SK-N-SH (cell line): ENCODE data around the gene PARD3. TPM values are rescaled to one million over a fixed set of nuclear protein-coding genes. Genes with fewer than 3 reads are reported as not detected.

Experiments
- CTCF ChIA-PET: fragments of 300-600, 350-600 bp; formaldehyde crosslinking; extraction: SDS; loops from one replicate; lab custom pipeline; 2021; lab: Yijun Ruan, JAX
- POLR2A ChIA-PET: fragments of 350-600 bp; sonication (Branson Sonifier 250); formaldehyde crosslinking; extraction: SDS; loops from one replicate; lab custom pipeline; 2020; ENCODE audit warnings: antibody characterized with exemption, inconsistent platforms; lab: Yijun Ruan, JAX
- DNase-seq: peaks from one replicate; pipeline ENCODE4 v3.0.0; 2012
- H2AFZ ChIP-seq: fragments of 200-600 bp; sonication (generic); 2 replicates; pipeline ENCODE4 v1.8.1; 2016; ENCODE audit warnings: antibody characterized with exemption, mild to moderate bottlenecking, low read depth
- H3F3A ChIP-seq: fragments of 200-600 bp; sonication (generic); replicated peaks from 2 replicates; pipeline ENCODE3; 2016; ENCODE audit warnings: antibody characterized with exemption, mild to moderate bottlenecking; ENCODE audit not compliant: insufficient read depth
- H3K27ac ChIP-seq, 2 experiments: fragments of 200-500 bp in 1 of 2; fragments of 200-600 bp in 1 of 2; sonication (Bioruptor generic) in 1 of 2; sonication (generic), shearing (Covaris generic) in 1 of 2; 2 replicates each; pipeline versions ENCODE4 v1.5.1 to v1.6.1; 2014 to 2016; ENCODE audit warnings: low read depth in 2 of 2, inconsistent platforms in 1 of 2, low read length in 1 of 2, mild to moderate bottlenecking in 1 of 2, mixed read lengths in 1 of 2
- H3K27me3 ChIP-seq: fragments of 200-600 bp; sonication (generic), shearing (Covaris generic); 2 replicates; pipeline ENCODE4 v1.6.1; 2016; ENCODE audit warnings: mixed run types; ENCODE audit not compliant: insufficient read depth
- H3K36me3 ChIP-seq, 2 experiments: fragments of 200-500 bp in 1 of 2; fragments of 200-600 bp in 1 of 2; sonication (Bioruptor generic) in 1 of 2; sonication (generic) in 1 of 2; replicated peaks in 1 of 2; 2 replicates each; pipeline versions ENCODE3 to v1.5.1; 2014 to 2016; ENCODE audit warnings: low read length in 1 of 2, mild to moderate bottlenecking in 1 of 2; ENCODE audit not compliant: insufficient read depth in 2 of 2, control insufficient read depth in 1 of 2
- H3K4me1 ChIP-seq, 2 experiments: fragments of 200-500 bp in 1 of 2; fragments of 200-600 bp in 1 of 2; sonication (Bioruptor generic) in 1 of 2; sonication (generic), shearing (Covaris generic) in 1 of 2; 2 replicates each; pipeline versions ENCODE4 v1.5.1 to v1.6.1; 2014 to 2016; ENCODE audit warnings: low read depth in 1 of 2, low read length in 1 of 2, mixed run types in 1 of 2; ENCODE audit not compliant: insufficient read depth in 2 of 2, control insufficient read depth in 1 of 2
- H3K4me2 ChIP-seq: fragments of 200-600 bp; sonication (generic), shearing (Covaris generic); 2 replicates; pipeline ENCODE4 v1.6.1; 2017; ENCODE audit warnings: mixed run types
- H3K4me3 ChIP-seq, 2 experiments: fragments of 200-500 bp in 1 of 2; fragments of 200-600 bp in 1 of 2; sonication (Bioruptor generic) in 1 of 2; sonication (generic), shearing (Covaris generic) in 1 of 2; 2 replicates each; pipeline versions ENCODE4 v1.5.1 to v1.8.1; 2014 to 2016; ENCODE audit warnings: low read depth in 2 of 2, inconsistent platforms in 1 of 2, low read length in 1 of 2, mild to moderate bottlenecking in 1 of 2, mixed read lengths in 1 of 2, moderate library complexity in 1 of 2
- H3K79me2 ChIP-seq: fragments of 200-600 bp; sonication (generic); 2 replicates; pipeline ENCODE4 v1.8.1; 2017; ENCODE audit warnings: mild to moderate bottlenecking; ENCODE audit not compliant: insufficient read depth
- H3K9ac ChIP-seq: fragments of 200-600 bp; sonication (generic); 2 replicates; pipeline ENCODE4 v1.6.1; 2017; ENCODE audit warnings: mixed run types
- H3K9me2 ChIP-seq: fragments of 200-600 bp; sonication (generic); 2 replicates; pipeline ENCODE4 v1.6.1; 2017; ENCODE audit warnings: mixed run types
- H3K9me3 ChIP-seq: fragments of 200-600 bp; sonication (generic); 2 replicates; pipeline ENCODE4 v1.6.1; 2017; ENCODE audit warnings: mixed run types, mild to moderate bottlenecking, moderate library complexity
- H4K20me1 ChIP-seq: fragments of 200-600 bp; sonication (generic); 2 replicates; pipeline ENCODE4 v1.6.1; 2017; ENCODE audit warnings: mild to moderate bottlenecking, mixed run types; ENCODE audit not compliant: insufficient read depth
- CHD2 ChIP-seq: fragments of 150-350 bp; IDR thresholded peaks from 2 replicates; pipeline ENCODE4 v1.6.1; 2018; ENCODE audit warnings: low read length; ENCODE audit not compliant: partially characterized antibody
- ELF1 ChIP-seq: IDR thresholded peaks from 2 replicates; pipeline ENCODE4 v1.4.0; 2012
- FOSL2 ChIP-seq: IDR thresholded peaks from 2 replicates; pipeline ENCODE4 v1.4.0; 2012; ENCODE audit warnings: low read depth, mild to moderate bottlenecking, moderate library complexity, borderline replicate concordance
- FOXM1 ChIP-seq: IDR thresholded peaks from 2 replicates; pipeline ENCODE4 v1.4.0; 2012; ENCODE audit warnings: low read depth, mild to moderate bottlenecking
- GATA2 ChIP-seq: sonication (generic); formaldehyde crosslinking; IDR thresholded peaks from 2 replicates; pipeline ENCODE4 v1.5.0; 2020; ENCODE audit warnings: mild to moderate bottlenecking, missing genetic modification reagents
- JUND ChIP-seq: IDR thresholded peaks from 2 replicates; pipeline ENCODE4 v1.4.0; 2012
- MEF2A ChIP-seq: IDR thresholded peaks from 2 replicates; pipeline ENCODE4 v1.4.0; 2012; ENCODE audit warnings: low read depth, borderline replicate concordance
- MXI1 ChIP-seq: IDR thresholded peaks from 2 replicates; pipeline ENCODE4 v1.6.1; 2012; ENCODE audit warnings: mild to moderate bottlenecking, low read depth, low read length, improper control_type of control experiment
- NFIC ChIP-seq: IDR thresholded peaks from 2 replicates; pipeline ENCODE4 v1.4.0; 2012; ENCODE audit warnings: borderline replicate concordance
- NRF1 ChIP-seq: IDR thresholded peaks from 2 replicates; pipeline ENCODE4 v1.6.1; 2012; ENCODE audit warnings: low read depth, mild to moderate bottlenecking, low read length
- RAD21 ChIP-seq: IDR thresholded peaks from 2 replicates; pipeline ENCODE4 v1.6.1; 2012; ENCODE audit warnings: mild to moderate bottlenecking, low read length
- RCOR1 ChIP-seq: fragments of 150-350 bp; IDR thresholded peaks from 2 replicates; pipeline ENCODE4 v1.6.1; 2017; ENCODE audit warnings: antibody characterized with exemption, low read length
- RFX5 ChIP-seq: IDR thresholded peaks from 2 replicates; pipeline ENCODE4 v1.6.1; 2012; ENCODE audit warnings: mild to moderate bottlenecking, improper control_type of control experiment, low read length
- RXRA ChIP-seq: IDR thresholded peaks from 2 replicates; pipeline ENCODE4 v1.4.0; 2012; ENCODE audit warnings: low read depth, mild to moderate bottlenecking, borderline replicate concordance
- SIN3A ChIP-seq: IDR thresholded peaks from 2 replicates; pipeline ENCODE4 v1.6.1; 2012; ENCODE audit warnings: low read depth, mild to moderate bottlenecking, low read length, moderate library complexity, borderline replicate concordance
- SMC3 ChIP-seq: IDR thresholded peaks from 2 replicates; pipeline ENCODE4 v1.6.1; 2012; ENCODE audit warnings: low read depth, low read length, improper control_type of control experiment
- TAF1 ChIP-seq: IDR thresholded peaks from 2 replicates; pipeline ENCODE4 v1.6.1; 2012; ENCODE audit warnings: low read depth, mild to moderate bottlenecking, low read length, moderate library complexity, borderline replicate concordance
- TCF12 ChIP-seq: IDR thresholded peaks from 2 replicates; pipeline ENCODE4 v1.4.0; 2012
- TEAD4 ChIP-seq: IDR thresholded peaks from 2 replicates; pipeline ENCODE4 v1.4.0; 2012; ENCODE audit warnings: mild to moderate bottlenecking, borderline replicate concordance; ENCODE audit not compliant: insufficient read depth
- WGBS: methylation state at CpG from one replicate; pipeline ENCODE4 v1.1.6; 2017; ENCODE audit warnings: low lambda C conversion rate; 5-methylcytosine and 5-hydroxymethylcytosine counted together
- polyA plus RNA-seq, 3 experiments: library from polyadenylated mRNA; depleted of rRNA; stranded (reverse); fragments of >200 nt; gene quantifications; 2 replicates each; pipeline ENCODE4 v1.2.3, GENCODE V29; 2012
- TF ChIP-seq, protein P1 (sequence below): IDR thresholded peaks from 2 replicates; pipeline ENCODE4 v1.6.1; 2012; ENCODE audit warnings: mild to moderate bottlenecking, low read depth, low read length, moderate library complexity
- TF ChIP-seq, protein P2 (sequence below): fragments of 200-600 bp; sonication (generic); IDR thresholded peaks from 2 replicates; pipeline ENCODE4 v1.6.1; 2017; ENCODE audit warnings: antibody characterized with exemption, mild to moderate bottlenecking, moderate library complexity
- TF ChIP-seq, protein P3 (sequence below): fragments of 150-350 bp; IDR thresholded peaks from 2 replicates; pipeline ENCODE4 v1.6.1; 2016; ENCODE audit warnings: mild to moderate bottlenecking, low read depth, low read length

The PARD3 gene
- polyA plus RNA-seq, 1 of the 3 experiments (the other 2 are of a cell fraction), result 29.4 TPM

DNA sequence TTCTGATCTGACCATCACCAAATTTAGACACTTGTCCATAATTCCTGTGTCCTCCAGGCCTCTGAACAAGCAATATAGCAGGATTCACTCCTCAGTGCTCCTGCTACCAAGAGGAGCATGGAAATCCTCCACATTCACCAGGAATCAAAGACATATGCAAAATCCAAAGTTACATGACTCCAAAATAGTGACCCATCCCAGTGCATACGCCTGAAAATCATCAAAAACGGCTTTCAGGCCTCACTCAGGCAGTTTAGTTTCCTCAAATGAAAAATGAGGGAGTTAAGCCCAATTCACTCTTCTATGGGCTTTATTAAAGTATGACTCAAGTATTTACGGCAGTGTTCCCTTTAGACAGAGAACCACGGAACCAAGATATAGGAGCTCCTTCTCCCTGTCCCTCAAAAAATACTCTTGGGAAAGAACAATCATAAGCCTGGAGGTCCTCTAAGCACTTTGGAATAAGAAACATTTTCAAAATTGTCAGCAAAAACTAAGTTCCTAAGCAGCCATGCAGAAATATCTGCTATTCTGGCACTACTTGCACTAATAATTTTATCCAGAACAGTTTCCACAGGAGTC, 240.7 kb downstream of the PARD3 start (continued):
- TF ChIP-seq, protein P1, sequence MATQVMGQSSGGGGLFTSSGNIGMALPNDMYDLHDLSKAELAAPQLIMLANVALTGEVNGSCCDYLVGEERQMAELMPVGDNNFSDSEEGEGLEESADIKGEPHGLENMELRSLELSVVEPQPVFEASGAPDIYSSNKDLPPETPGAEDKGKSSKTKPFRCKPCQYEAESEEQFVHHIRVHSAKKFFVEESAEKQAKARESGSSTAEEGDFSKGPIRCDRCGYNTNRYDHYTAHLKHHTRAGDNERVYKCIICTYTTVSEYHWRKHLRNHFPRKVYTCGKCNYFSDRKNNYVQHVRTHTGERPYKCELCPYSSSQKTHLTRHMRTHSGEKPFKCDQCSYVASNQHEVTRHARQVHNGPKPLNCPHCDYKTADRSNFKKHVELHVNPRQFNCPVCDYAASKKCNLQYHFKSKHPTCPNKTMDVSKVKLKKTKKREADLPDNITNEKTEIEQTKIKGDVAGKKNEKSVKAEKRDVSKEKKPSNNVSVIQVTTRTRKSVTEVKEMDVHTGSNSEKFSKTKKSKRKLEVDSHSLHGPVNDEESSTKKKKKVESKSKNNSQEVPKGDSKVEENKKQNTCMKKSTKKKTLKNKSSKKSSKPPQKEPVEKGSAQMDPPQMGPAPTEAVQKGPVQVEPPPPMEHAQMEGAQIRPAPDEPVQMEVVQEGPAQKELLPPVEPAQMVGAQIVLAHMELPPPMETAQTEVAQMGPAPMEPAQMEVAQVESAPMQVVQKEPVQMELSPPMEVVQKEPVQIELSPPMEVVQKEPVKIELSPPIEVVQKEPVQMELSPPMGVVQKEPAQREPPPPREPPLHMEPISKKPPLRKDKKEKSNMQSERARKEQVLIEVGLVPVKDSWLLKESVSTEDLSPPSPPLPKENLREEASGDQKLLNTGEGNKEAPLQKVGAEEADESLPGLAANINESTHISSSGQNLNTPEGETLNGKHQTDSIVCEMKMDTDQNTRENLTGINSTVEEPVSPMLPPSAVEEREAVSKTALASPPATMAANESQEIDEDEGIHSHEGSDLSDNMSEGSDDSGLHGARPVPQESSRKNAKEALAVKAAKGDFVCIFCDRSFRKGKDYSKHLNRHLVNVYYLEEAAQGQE, result no peak
- TF ChIP-seq RFX5 (no peak), CHD2 (no peak), ELF1 (no peak), SIN3A (no peak), JUND (no peak), TEAD4 (no peak), FOSL2 (no peak), TCF12 (no peak), GATA2 (CRISPR knock-in tag) (no peak), FOXM1 (no peak), MXI1 (no peak), MEF2A (no peak)

DNA sequence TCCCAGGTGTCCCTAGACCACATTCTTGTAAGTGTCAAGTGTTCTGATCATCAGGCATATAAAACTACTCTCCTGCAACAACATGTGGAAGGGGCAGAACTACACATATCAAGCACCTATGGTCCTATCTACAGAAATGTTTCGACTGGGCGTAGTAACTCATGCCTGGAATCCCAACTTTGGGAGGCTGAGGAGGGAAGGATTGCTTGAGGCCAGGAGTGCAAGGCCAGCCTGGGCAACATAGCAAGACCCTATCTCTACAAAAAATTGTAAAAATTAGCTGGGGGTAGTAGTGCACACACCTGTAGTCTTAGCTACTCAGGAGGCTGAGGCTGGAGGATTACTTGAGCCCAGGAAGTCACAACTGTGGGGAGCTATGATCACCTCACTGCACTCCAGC, 244.2 kb downstream of the PARD3 start:
- CTCF ChIA-PET, result interaction anchor here (1.5 kb wide), 1 partner anchor 67 kb away, joined by 5 read pairs; no protein-coding TSS in a partner anchor
- no peaks in the 10 kb centered on the region for H3K27me3 ChIP-seq
- H3K36me3 ChIP-seq, result no peaks in the 10 kb centered on the region
- no peaks in the 10 kb centered on the region for H3K9me3 ChIP-seq
- H3K9ac ChIP-seq, result no peak overlapping the region
- POLR2A ChIA-PET, result no interaction called here
- H4K20me1 ChIP-seq, result no peaks in the 10 kb centered on the region
- no peak overlapping the region for H3K4me3 ChIP-seq
- H3K4me1 ChIP-seq, result peaks cover 16 to 22% of the 10 kb centered on the region in 2 experiments; a peak in 3 of 4 replicates
- no peaks in the 10 kb centered on the region for H3K9me2 ChIP-seq
- DNase-seq, result no peak
- H3K27ac ChIP-seq, result no peak overlapping the region
- peaks cover 6% of the 10 kb centered on the region for H3F3A ChIP-seq
- 100% methylated on average over 2 of the region's 2 CpGs for WGBS
- no peak overlapping the region for H3K4me2 ChIP-seq
- H3K79me2 ChIP-seq, result peaks cover 29% of the 10 kb centered on the region
- no peak overlapping the region for H2AFZ ChIP-seq
- TF ChIP-seq SIN3A (no peak), MEF2A (no peak), NRF1 (no peak), NFIC (no peak), SMC3 (no peak), RXRA (no peak), CHD2 (no peak), ELF1 (no peak), FOSL2 (no peak), RCOR1 (no peak), TCF12 (no peak), GATA2 (CRISPR knock-in tag) (no peak), TAF1 (no peak), RAD21 (no peak)
- TF ChIP-seq, protein P2, sequence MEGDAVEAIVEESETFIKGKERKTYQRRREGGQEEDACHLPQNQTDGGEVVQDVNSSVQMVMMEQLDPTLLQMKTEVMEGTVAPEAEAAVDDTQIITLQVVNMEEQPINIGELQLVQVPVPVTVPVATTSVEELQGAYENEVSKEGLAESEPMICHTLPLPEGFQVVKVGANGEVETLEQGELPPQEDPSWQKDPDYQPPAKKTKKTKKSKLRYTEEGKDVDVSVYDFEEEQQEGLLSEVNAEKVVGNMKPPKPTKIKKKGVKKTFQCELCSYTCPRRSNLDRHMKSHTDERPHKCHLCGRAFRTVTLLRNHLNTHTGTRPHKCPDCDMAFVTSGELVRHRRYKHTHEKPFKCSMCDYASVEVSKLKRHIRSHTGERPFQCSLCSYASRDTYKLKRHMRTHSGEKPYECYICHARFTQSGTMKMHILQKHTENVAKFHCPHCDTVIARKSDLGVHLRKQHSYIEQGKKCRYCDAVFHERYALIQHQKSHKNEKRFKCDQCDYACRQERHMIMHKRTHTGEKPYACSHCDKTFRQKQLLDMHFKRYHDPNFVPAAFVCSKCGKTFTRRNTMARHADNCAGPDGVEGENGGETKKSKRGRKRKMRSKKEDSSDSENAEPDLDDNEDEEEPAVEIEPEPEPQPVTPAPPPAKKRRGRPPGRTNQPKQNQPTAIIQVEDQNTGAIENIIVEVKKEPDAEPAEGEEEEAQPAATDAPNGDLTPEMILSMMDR, result no peak
- TF ChIP-seq, protein P3, sequence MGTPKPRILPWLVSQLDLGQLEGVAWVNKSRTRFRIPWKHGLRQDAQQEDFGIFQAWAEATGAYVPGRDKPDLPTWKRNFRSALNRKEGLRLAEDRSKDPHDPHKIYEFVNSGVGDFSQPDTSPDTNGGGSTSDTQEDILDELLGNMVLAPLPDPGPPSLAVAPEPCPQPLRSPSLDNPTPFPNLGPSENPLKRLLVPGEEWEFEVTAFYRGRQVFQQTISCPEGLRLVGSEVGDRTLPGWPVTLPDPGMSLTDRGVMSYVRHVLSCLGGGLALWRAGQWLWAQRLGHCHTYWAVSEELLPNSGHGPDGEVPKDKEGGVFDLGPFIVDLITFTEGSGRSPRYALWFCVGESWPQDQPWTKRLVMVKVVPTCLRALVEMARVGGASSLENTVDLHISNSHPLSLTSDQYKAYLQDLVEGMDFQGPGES, result no peak
- TF ChIP-seq, protein P1, result no peak
